Amniotic epithelial cell (primary cell): Measurements from ENCODE around the gene WNK2.

Source experiments
- DNase-seq: peaks from one replicate; pipeline ENCODE4 v3.0.0-alpha.2; 2010; ENCODE audit warnings: low read depth

Gene WNK2

GRCh38 chr9:93218671-93219420 lies 34.9 kb downstream of the WNK2 start:
- DNase-seq = no peak

- DNase-seq = no peak
Measured at GRCh38 chr9:93219692-93220091, 35.8 kb downstream of the WNK2 start.

- DNase-seq = no peak
Measured at GRCh38 chr9:93220627-93221026, 36.7 kb downstream of the WNK2 start.

- no peak for DNase-seq
Measured at GRCh38 chr9:93221044-93221443, 37.1 kb downstream of the WNK2 start.

- DNase-seq = no peak
Measured at GRCh38 chr9:93222890-93223259, 38.9 kb downstream of the WNK2 start.

- DNase-seq = peak; percentile 3
Measured at GRCh38 chr9:93223260-93224180, 39.6 kb downstream of the WNK2 start.

- no peak for DNase-seq
Measured at GRCh38 chr9:93224591-93224990, 40.7 kb downstream of the WNK2 start.

- no peak for DNase-seq
Measured at GRCh38 chr9:93225417-93225816, 41.5 kb downstream of the WNK2 start.

- no peak for DNase-seq
Measured at GRCh38 chr9:93225892-93226291, 42.0 kb downstream of the WNK2 start.

GRCh38 chr9:93226819-93227218 lies 42.9 kb downstream of the WNK2 start:
- no peak for DNase-seq

- no peak for DNase-seq
Measured at GRCh38 chr9:93228030-93228429, 44.1 kb downstream of the WNK2 start.

- no peak for DNase-seq
Measured at GRCh38 chr9:93228453-93228852, 44.5 kb downstream of the WNK2 start.

GRCh38 chr9:93229636-93230035 lies 45.7 kb downstream of the WNK2 start:
- DNase-seq = no peak

- no peak for DNase-seq
Measured at GRCh38 chr9:93230185-93230584, 46.2 kb downstream of the WNK2 start.

- DNase-seq = no peak
Measured at GRCh38 chr9:93230601-93231000, 46.7 kb downstream of the WNK2 start.

- no peak for DNase-seq
Measured at GRCh38 chr9:93231121-93231694, 47.3 kb downstream of the WNK2 start.

- no peak for DNase-seq
Measured at GRCh38 chr9:93231716-93232115, 47.8 kb downstream of the WNK2 start.

GRCh38 chr9:93232388-93232960 lies 48.5 kb downstream of the WNK2 start:
- no peak for DNase-seq

GRCh38 chr9:93233033-93233432 lies 49.1 kb downstream of the WNK2 start:
- no peak for DNase-seq

- no peak for DNase-seq
Measured at GRCh38 chr9:93234600-93234999, 50.7 kb downstream of the WNK2 start.

GRCh38 chr9:93235300-93235960 lies 51.5 kb downstream of the WNK2 start:
- DNase-seq = no peak
